OCI-LY1 (cell line): ENCODE results near the gene APEX1.

Source experiments
- H2AFZ ChIP-seq: fragments of 200-600 bp; sonication (generic), shearing (Covaris generic); 2 replicates; pipeline ENCODE4 v1.6.0; 2014; ENCODE audit warnings: antibody characterized with exemption, mild to moderate bottlenecking, low read length
- H3F3A ChIP-seq: fragments of 200-600 bp; sonication (generic), shearing (Covaris generic); 2 replicates; pipeline ENCODE4 v1.6.0; 2014; ENCODE audit warnings: mild to moderate bottlenecking, antibody characterized with exemption, low read length, moderate library complexity; ENCODE audit not compliant: insufficient read depth
- H3K27ac ChIP-seq: fragments of 200-600 bp; sonication (generic); 2 replicates; pipeline ENCODE4 v1.5.1; 2014; ENCODE audit warnings: low read length, mixed run types, mild to moderate bottlenecking, low read depth; ENCODE audit not compliant: poor library complexity, severe bottlenecking
- H3K27me3 ChIP-seq: fragments of 200-600 bp; sonication (generic); 2 replicates; pipeline ENCODE4 v1.6.0; 2014; ENCODE audit warnings: antibody characterized with exemption, mild to moderate bottlenecking, low read length, moderate library complexity; ENCODE audit not compliant: insufficient read depth
- H3K36me3 ChIP-seq: fragments of 200-600 bp; sonication (generic); 2 replicates; pipeline ENCODE4 v1.6.1; 2014; ENCODE audit warnings: mild to moderate bottlenecking, antibody characterized with exemption, low read length, moderate library complexity, mixed read lengths; ENCODE audit not compliant: insufficient read depth
- H3K4me1 ChIP-seq: fragments of 200-600 bp; sonication (generic); 2 replicates; pipeline ENCODE4 v1.5.1; 2014; ENCODE audit warnings: mild to moderate bottlenecking, low read length, moderate library complexity; ENCODE audit not compliant: insufficient read depth, severe bottlenecking
- H3K4me2 ChIP-seq: fragments of 200-600 bp; sonication (generic), shearing (Covaris generic); 2 replicates; pipeline ENCODE4 v1.6.1; 2014; ENCODE audit warnings: low read length
- H3K4me3 ChIP-seq: fragments of 200-600 bp; sonication (generic); 2 replicates; pipeline ENCODE4 v1.5.1; 2014; ENCODE audit warnings: low read length, low read depth, mild to moderate bottlenecking, mixed read lengths; ENCODE audit not compliant: poor library complexity, severe bottlenecking
- H3K79me2 ChIP-seq: fragments of 200-600 bp; shearing (Covaris generic); 2 replicates; pipeline ENCODE4 v1.6.1; 2016; ENCODE audit warnings: mixed run types, low read length, mixed read lengths; ENCODE audit not compliant: insufficient read depth
- H3K9ac ChIP-seq: fragments of 200-600 bp; sonication (generic), shearing (Covaris generic); 2 replicates; pipeline ENCODE4 v1.6.1; 2014; ENCODE audit warnings: mild to moderate bottlenecking, low read length, mixed read lengths
- H3K9me2 ChIP-seq: fragments of 200-600 bp; sonication (generic), shearing (Covaris generic); 2 replicates; pipeline ENCODE4 v1.6.1; 2014; ENCODE audit warnings: low read depth, mild to moderate bottlenecking, low read length, mixed read lengths
- H3K9me3 ChIP-seq: fragments of 200-600 bp; shearing (Covaris generic); 2 replicates; pipeline ENCODE4 v1.6.1; 2014; ENCODE audit warnings: low read length, mixed read lengths
- H4K20me1 ChIP-seq: fragments of 200-600 bp; sonication (generic), shearing (Covaris generic); 2 replicates; pipeline ENCODE4 v1.6.0; 2016; ENCODE audit warnings: mild to moderate bottlenecking, low read length; ENCODE audit not compliant: insufficient read depth
- EZH2 ChIP-seq: fragments of 200-600 bp; sonication (generic), shearing (Covaris generic); IDR thresholded peaks from 2 replicates; pipeline ENCODE4 v1.8.0; 2017; ENCODE audit warnings: borderline replicate concordance, mixed run types, mild to moderate bottlenecking, antibody characterized with exemption, low read length, moderate library complexity, mixed read lengths
- TF ChIP-seq, protein P1 (sequence below): fragments of 200-600 bp; sonication (generic), shearing (Covaris generic); IDR thresholded peaks from 2 replicates; pipeline ENCODE4 v1.5.1; 2017; ENCODE audit warnings: mild to moderate bottlenecking, antibody characterized with exemption, low read length, moderate library complexity, mixed read lengths

The APEX1 gene

DNA sequence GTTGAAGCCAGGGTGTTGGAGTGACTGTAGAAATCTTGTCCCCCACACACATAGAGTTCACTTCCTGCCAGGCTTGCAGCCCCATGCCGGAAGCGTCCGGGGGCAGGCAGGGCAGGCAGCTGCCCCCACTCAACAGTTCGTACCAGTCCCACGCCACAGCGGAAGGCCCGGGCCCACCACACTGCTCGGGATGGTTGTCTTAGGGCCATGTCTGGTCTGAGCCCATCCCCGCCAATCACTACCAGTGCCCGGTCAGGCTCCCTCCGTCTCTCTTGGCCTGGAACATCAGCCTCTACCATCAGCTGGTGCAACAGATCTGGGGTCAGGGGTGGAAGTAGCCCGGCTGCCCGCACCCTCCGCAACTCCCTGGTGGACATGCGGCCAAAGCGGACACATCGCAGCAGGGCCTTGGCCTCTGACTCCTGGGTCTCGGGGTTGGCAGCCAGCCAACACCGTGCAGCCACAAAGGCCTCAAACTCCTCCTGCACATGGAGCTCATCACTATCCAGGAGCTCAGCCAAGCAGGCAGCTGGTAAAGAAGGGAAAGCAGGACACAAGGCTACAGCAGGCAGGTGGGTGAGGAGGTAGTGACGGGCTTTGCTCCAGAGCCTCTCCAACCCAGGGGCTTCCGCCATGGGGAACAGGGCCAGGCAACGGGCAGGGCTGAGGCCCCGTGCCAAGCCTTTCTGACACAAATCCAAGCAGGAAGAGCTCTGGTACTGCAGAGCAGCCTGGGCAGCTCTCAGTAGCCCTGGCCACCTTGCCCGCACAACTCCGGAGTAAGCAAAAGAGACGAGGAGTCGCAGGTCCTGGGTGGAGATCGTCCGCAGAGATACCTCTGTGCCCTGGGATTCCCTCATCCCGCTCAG, 25.0 kb upstream of the APEX1 start:
- H3K4me1 ChIP-seq: peaks cover 14% of the 10 kb centered on the region
- no peak for TF ChIP-seq EZH2
- TF ChIP-seq, protein P1, sequence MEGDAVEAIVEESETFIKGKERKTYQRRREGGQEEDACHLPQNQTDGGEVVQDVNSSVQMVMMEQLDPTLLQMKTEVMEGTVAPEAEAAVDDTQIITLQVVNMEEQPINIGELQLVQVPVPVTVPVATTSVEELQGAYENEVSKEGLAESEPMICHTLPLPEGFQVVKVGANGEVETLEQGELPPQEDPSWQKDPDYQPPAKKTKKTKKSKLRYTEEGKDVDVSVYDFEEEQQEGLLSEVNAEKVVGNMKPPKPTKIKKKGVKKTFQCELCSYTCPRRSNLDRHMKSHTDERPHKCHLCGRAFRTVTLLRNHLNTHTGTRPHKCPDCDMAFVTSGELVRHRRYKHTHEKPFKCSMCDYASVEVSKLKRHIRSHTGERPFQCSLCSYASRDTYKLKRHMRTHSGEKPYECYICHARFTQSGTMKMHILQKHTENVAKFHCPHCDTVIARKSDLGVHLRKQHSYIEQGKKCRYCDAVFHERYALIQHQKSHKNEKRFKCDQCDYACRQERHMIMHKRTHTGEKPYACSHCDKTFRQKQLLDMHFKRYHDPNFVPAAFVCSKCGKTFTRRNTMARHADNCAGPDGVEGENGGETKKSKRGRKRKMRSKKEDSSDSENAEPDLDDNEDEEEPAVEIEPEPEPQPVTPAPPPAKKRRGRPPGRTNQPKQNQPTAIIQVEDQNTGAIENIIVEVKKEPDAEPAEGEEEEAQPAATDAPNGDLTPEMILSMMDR: no peak

DNA sequence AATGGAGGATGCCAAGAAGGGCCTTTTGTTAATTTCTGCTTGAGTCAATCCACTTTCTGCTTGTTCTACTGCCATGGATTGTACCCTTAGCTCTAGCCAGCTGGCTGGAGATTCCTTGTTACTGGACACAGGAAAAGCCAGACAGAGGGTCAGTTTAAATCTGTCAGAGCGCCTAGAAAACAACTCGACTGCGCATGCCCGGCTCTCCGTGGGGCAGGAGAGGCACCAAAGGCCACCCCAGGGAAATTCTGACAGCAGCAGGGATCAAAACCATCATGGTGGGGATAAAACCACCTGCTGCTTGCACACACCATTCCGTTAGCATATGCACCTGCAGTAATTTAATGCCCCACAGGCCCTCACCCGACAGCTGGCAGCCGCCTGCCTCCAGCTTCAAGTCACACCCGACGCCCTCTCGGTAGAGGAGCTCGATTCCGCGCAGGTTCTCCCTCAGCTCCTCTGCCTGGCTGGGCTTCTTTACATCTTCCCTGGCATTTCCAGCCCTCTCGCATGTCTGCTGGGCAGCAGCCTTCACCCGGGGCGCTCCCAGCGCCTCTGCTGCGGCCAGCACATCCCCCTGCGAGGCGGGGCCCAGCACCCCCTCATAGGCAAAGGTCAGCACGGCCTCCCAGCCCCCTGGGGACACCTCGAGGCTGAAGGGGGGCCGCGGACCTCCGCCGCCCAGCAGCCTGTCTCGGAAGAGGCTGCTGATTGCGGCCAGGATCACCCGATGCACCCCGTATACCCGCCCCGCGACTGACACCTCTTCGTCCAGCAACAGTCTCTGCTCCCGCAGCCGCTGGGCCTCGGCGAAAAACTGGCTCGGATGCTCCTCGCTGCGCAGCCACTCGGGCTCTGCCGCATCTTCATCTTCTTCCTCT, 20.1 kb upstream of the APEX1 start:
- H3K9ac ChIP-seq: no peak overlapping the region
- H3K79me2 ChIP-seq: no peaks in the 10 kb centered on the region
- H3K9me3 ChIP-seq: no peaks in the 10 kb centered on the region
- TF ChIP-seq EZH2: no peak
- TF ChIP-seq, protein P1: no peak
- no peak overlapping the region for H2AFZ ChIP-seq
- no peak overlapping the region for H3K4me3 ChIP-seq
- H3F3A ChIP-seq: no peaks in the 10 kb centered on the region
- 0 out of 2 replicates have a peak, but pooled peaks cover 3% of the 10 kb centered on the region for H3K27me3 ChIP-seq
- H3K9me2 ChIP-seq: no peaks in the 10 kb centered on the region
- H3K4me2 ChIP-seq: no peak overlapping the region
- H3K36me3 ChIP-seq: no peaks in the 10 kb centered on the region
- no peak overlapping the region for H3K27ac ChIP-seq
- no peaks in the 10 kb centered on the region for H4K20me1 ChIP-seq
- H3K4me1 ChIP-seq: no peaks in the 10 kb centered on the region

More for the DNA sequence above, 25.0 kb upstream of the APEX1 start:
- H3K9me3 ChIP-seq: no peaks in the 10 kb centered on the region
- no peak overlapping the region for H2AFZ ChIP-seq
- H3K4me2 ChIP-seq: no peak overlapping the region
- no peaks in the 10 kb centered on the region for H3K9me2 ChIP-seq
- no peak overlapping the region for H3K27ac ChIP-seq
- no peaks in the 10 kb centered on the region for H3K27me3 ChIP-seq
- H3K4me3 ChIP-seq: no peak overlapping the region
- H3K9ac ChIP-seq: no peak overlapping the region
- no peaks in the 10 kb centered on the region for H4K20me1 ChIP-seq
- H3K36me3 ChIP-seq: no peaks in the 10 kb centered on the region
- H3K79me2 ChIP-seq: no peaks in the 10 kb centered on the region
- no peaks in the 10 kb centered on the region for H3F3A ChIP-seq

DNA sequence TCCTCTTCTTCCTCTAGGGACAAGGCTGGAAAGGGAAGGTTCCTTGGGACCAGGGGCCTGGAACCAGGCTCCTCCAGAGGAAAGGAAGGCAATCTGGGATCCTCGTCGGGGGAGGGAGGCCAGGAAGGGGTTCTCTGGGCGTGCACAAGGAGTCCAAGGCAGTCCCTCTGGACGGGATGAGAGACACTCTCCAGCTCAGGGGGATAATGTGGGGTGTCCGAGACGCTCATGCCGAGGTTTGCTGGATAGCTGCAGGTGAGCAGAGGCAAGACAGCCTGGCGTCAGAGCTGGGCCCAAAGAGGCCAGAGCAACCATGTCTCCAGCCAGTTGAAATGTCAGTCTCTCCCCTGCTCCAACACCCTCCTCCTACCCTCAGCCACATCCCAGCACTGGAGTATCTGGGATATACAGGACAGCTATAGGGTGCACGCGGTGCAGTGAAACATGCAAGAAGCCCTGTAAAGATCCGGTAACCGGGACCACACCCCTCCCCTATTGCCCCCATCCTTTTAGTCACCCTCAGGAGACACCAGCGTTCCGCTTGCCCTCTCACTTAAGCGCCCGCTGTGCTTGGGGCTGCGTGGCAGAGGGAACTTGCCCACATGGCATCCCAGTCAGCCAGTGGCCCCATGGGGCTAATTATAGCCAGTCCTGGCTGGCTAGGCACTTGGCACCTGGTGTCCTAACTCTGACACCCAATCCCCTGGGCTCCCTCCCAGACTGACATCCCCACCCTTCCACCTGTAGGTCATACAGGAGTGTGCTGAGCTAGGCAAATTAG, 19.3 kb upstream of the APEX1 start, which contains the start of gene KLHL33:
TSS of gene KLHL33 (minus strand) at position 585 of the 781 bp plus-strand sequence. CDS start at position 230, 355 bp downstream.
- TF ChIP-seq, protein P1: no peak
- TF ChIP-seq EZH2: no peak
- Histone ChIP-seq H3K27ac (no peak within 1 kb of the TSS), H3K9me3 (no peaks in the 10 kb centered on the region), H3F3A (no peaks in the 10 kb centered on the region), H3K27me3 (0 out of 2 replicates have a peak, but pooled peaks cover 3% of the 10 kb centered on the region), H3K9ac (no peak within 1 kb of the TSS), H3K79me2 (no peaks in the 10 kb centered on the region), H3K4me1 (no peaks in the 10 kb centered on the region), H3K4me3 (no peak within 1 kb of the TSS), H4K20me1 (no peaks in the 10 kb centered on the region), H3K4me2 (no peak within 1 kb of the TSS), H2AFZ (no peak within 1 kb of the TSS), H3K36me3 (no peaks in the 10 kb centered on the region), H3K9me2 (no peaks in the 10 kb centered on the region)
